ENCODE measurements around the gene ANO2.

DNA sequence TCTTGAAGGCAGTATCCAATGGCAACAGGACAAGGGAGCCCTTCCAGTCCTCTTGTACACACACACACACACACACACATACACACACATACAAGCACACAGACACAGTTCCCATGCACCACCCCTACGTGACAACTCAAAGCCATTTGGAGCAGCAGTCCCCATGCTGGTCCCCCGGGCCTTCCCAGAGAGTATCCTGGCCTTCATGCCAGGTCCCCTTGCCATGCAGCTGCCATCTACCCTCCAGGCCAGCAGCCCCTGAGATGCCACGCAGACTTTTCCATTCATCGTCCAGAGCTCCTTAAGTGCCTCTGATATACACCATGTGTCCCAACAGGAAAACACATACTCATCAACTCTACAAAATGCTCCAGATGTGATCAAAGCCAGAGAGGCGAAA is 159.5 kb downstream of the ANO2 start:
- no peak for TF ChIP-seq CTCF (IDR thresholded peaks at IDR 0.05; ENCODE audit: low read depth, low read length)
- no peak for TF ChIP-seq MYC (IDR thresholded peaks at IDR 0.05; ENCODE audit: low read depth, low read length)
- no peak for TF ChIP-seq POLR2A (IDR thresholded peaks at IDR 0.05; ENCODE audit: extremely low read depth, insufficient read length)
- no peak for TF ChIP-seq MAX (IDR thresholded peaks at IDR 0.05; ENCODE audit: low read depth, low read length)

All from NB4 (cell line).